CD4-positive, alpha-beta T cell (primary cell): ENCODE data around the gene NPAS3. TPM values are rescaled to one million over a fixed set of nuclear protein-coding genes. Genes with fewer than 3 reads are reported as not detected.

Source experiments
- ATAC-seq: fragments of 200-7000 bp; cut with Tn5 transposase; one replicate; pipeline ENCODE4 v1.10.0; 2022; ENCODE audit warnings: mild to moderate bottlenecking; ENCODE audit not compliant: poor library complexity
- CTCF ChIA-PET: fragments of 350-600 bp; sonication (Branson Sonifier 250); formaldehyde crosslinking; loops from one replicate; lab custom pipeline; 2021; ENCODE audit warnings: antibody characterized with exemption, inconsistent platforms; lab: Charles Lee
- POLR2A ChIA-PET: fragments of 350-600 bp; sonication (Branson Sonifier 250); formaldehyde crosslinking; loops from one replicate; lab custom pipeline; 2021; ENCODE audit warnings: antibody characterized with exemption, inconsistent platforms; lab: Charles Lee
- DNase-seq, 14 experiments: peaks; one replicate each; pipeline ENCODE4 v3.0.0-alpha.2; 2013 to 2020; ENCODE audit warnings: mixed read lengths in 2 of 14
- H3K27ac ChIP-seq, 2 donors: one replicate each; pipeline versions ENCODE4 v1.5.1 to v1.7.0; 2013; ENCODE audit warnings: low read length in 2 of 2, low read depth in 1 of 2, mild to moderate bottlenecking in 1 of 2
- H3K27me3 ChIP-seq, 2 experiments: 1 replicate in 1 of 2; 2 replicates in 1 of 2; pipeline versions ENCODE4 v1.6.1 to v1.7.0; 2013; ENCODE audit warnings: low read length in 2 of 2, control low read depth in 1 of 2, mild to moderate bottlenecking in 1 of 2, moderate library complexity in 1 of 2; ENCODE audit not compliant: insufficient read depth in 2 of 2, control insufficient read depth in 1 of 2
- H3K36me3 ChIP-seq: one replicate; pipeline ENCODE4 v1.6.1; 2013; ENCODE audit warnings: low read length, control low read depth; ENCODE audit not compliant: insufficient read depth
- H3K4me1 ChIP-seq: one replicate; pipeline ENCODE4 v1.6.1; 2013; ENCODE audit warnings: low read length, control low read depth; ENCODE audit not compliant: insufficient read depth
- H3K4me3 ChIP-seq: one replicate; pipeline ENCODE4 v1.5.1; 2013; ENCODE audit warnings: mild to moderate bottlenecking, low read length, moderate library complexity
- H3K9me3 ChIP-seq, 2 experiments: 1 replicate in 1 of 2; 2 replicates in 1 of 2; pipeline versions ENCODE4 v1.6.1 to v1.7.0; 2013; ENCODE audit warnings: low read length in 2 of 2, mild to moderate bottlenecking in 2 of 2, control low read depth in 1 of 2, moderate library complexity in 1 of 2; ENCODE audit not compliant: control insufficient read depth in 1 of 2, insufficient read depth in 1 of 2
- H3K27ac Mint-ChIP-seq: one replicate; pipeline ENCODE4 v1.8.0; 2020; ENCODE audit warnings: mixed read lengths
- H3K27me3 Mint-ChIP-seq: one replicate; pipeline ENCODE4 v1.8.0; 2021; ENCODE audit warnings: mixed read lengths
- H3K36me3 Mint-ChIP-seq: one replicate; pipeline ENCODE4 v1.8.0; 2021; ENCODE audit warnings: low read depth, mixed read lengths
- H3K4me1 Mint-ChIP-seq: one replicate; pipeline ENCODE4 v1.8.0; 2021; ENCODE audit warnings: low read depth, mixed read lengths
- H3K4me3 Mint-ChIP-seq: one replicate; pipeline ENCODE4 v1.8.0; 2020; ENCODE audit warnings: mild to moderate bottlenecking, mixed read lengths
- H3K9me3 Mint-ChIP-seq: one replicate; pipeline ENCODE4 v1.8.0; 2020; ENCODE audit warnings: mixed read lengths
- CTCF ChIP-seq: fragments of 200-600 bp; IDR thresholded peaks from one replicate; pipeline ENCODE4 v1.8.0; 2022; ENCODE audit warnings: antibody characterized with exemption, mild to moderate bottlenecking
- intact Hi-C, 2 experiments: fragments of 100-400 bp; cut with DNase I in 1 of 2; cut with micrococcal nuclease in 1 of 2; formaldehyde crosslinking; loops; one replicate each; pipeline versions ENCODE4 v1.15.1 to v1.9.0; 2023 to 2025; cut with DNase I, micrococcal nuclease
- total RNA-seq, 174 experiments: library from RNA in 2 of 174; stranded (reverse) in 2 of 174; gene quantifications; one replicate each; pipeline ENCODE4 v1.2.3 and lab custom pipeline; 2021 to 2026

Gene NPAS3
- total RNA-seq, 2 experiments from 2014 or later, result not detected

GRCh38 chr14:33207467-33208017 is 268.9 kb downstream of the NPAS3 start:
- DNase-seq, result no peak
- Mint-ChIP-seq H3K9me3 (peaks cover 7% of the 10 kb centered on the region), H3K4me1 (no peaks in the 10 kb centered on the region), H3K36me3 (no peaks in the 10 kb centered on the region), H3K27me3 (no peaks in the 10 kb centered on the region), H3K4me3 (no peak overlapping the region), H3K27ac (no peak overlapping the region)
- no peak for ATAC-seq
- Histone ChIP-seq H3K27me3 (no peaks in the 10 kb centered on the region), H3K36me3 (no peaks in the 10 kb centered on the region), H3K4me3 (no peak overlapping the region), H3K27ac (no peak overlapping the region), H3K9me3 (no peaks in the 10 kb centered on the region), H3K4me1 (no peaks in the 10 kb centered on the region)
- TF ChIP-seq CTCF, result no peak
- ChIA-PET POLR2A (no interaction called here), CTCF (no interaction called here)
- intact Hi-C loops, result no loop called here

- Mint-ChIP-seq H3K36me3 (no peaks in the 10 kb centered on the region), H3K27me3 (no peaks in the 10 kb centered on the region), H3K27ac (no peak overlapping the region), H3K9me3 (peaks cover 8% of the 10 kb centered on the region), H3K4me1 (no peaks in the 10 kb centered on the region), H3K4me3 (no peak overlapping the region)
- no peak for TF ChIP-seq CTCF
- DNase-seq (no peak), ATAC-seq (no peak)
- intact Hi-C loops, result no loop called here
- Histone ChIP-seq H3K27ac (no peak overlapping the region), H3K4me1 (no peaks in the 10 kb centered on the region), H3K9me3 (no peaks in the 10 kb centered on the region), H3K4me3 (no peak overlapping the region), H3K36me3 (no peaks in the 10 kb centered on the region), H3K27me3 (no peaks in the 10 kb centered on the region)
- POLR2A ChIA-PET, result no interaction called here
- CTCF ChIA-PET, result no interaction called here
Measured at GRCh38 chr14:33210311-33210710, 271.6 kb downstream of the NPAS3 start.

DNA sequence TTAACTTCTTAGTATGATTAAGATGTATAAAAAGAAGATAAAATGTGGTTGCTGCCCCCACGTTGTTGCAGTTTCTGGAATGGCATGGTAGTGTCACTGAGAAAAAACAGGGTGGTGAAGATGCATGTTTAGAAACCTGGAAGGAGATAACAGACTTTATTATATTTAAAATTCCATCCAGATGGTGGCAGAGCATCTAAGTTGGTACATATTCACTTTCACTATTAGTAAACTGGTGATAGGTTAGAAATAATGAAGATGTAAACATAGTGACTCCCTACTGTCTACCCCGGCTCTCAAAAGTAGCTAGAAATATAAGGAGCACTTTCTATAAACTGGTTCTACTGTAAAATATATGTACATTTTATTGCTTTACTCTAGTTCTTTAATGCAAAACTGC is 279.3 kb downstream of the NPAS3 start:
- CTCF ChIA-PET, result no interaction called here
- Histone ChIP-seq H3K4me3 (no peak overlapping the region), H3K27me3 (no peaks in the 10 kb centered on the region), H3K36me3 (no peaks in the 10 kb centered on the region), H3K27ac (no peak overlapping the region), H3K4me1 (no peaks in the 10 kb centered on the region), H3K9me3 (peaks cover 0 to 3% of the 10 kb centered on the region in 2 experiments)
- H3K4me1 Mint-ChIP-seq, result no peaks in the 10 kb centered on the region
- no peaks in the 10 kb centered on the region for H3K36me3 Mint-ChIP-seq
- no peak for TF ChIP-seq CTCF
- intact Hi-C loops, result no loop called here
- H3K27ac Mint-ChIP-seq, result no peak overlapping the region
- H3K27me3 Mint-ChIP-seq, result no peaks in the 10 kb centered on the region
- POLR2A ChIA-PET, result no interaction called here
- H3K9me3 Mint-ChIP-seq, result peaks cover 4% of the 10 kb centered on the region
- ATAC-seq (no peak), DNase-seq (no peak)
- H3K4me3 Mint-ChIP-seq, result no peak overlapping the region
